ENCODE data around the gene AMACR. TPM values are rescaled to one million over a fixed set of nuclear protein-coding genes. Genes with fewer than 3 reads are reported as not detected.
"Not testable (repeated sequence)": the region's sequence is repeated elsewhere in the genome, so short reads cannot be mapped to it uniquely, and the experiment has no call there.

AMACR gene
- polyA plus RNA-seq, 1 donor = 105 TPM

DNA sequence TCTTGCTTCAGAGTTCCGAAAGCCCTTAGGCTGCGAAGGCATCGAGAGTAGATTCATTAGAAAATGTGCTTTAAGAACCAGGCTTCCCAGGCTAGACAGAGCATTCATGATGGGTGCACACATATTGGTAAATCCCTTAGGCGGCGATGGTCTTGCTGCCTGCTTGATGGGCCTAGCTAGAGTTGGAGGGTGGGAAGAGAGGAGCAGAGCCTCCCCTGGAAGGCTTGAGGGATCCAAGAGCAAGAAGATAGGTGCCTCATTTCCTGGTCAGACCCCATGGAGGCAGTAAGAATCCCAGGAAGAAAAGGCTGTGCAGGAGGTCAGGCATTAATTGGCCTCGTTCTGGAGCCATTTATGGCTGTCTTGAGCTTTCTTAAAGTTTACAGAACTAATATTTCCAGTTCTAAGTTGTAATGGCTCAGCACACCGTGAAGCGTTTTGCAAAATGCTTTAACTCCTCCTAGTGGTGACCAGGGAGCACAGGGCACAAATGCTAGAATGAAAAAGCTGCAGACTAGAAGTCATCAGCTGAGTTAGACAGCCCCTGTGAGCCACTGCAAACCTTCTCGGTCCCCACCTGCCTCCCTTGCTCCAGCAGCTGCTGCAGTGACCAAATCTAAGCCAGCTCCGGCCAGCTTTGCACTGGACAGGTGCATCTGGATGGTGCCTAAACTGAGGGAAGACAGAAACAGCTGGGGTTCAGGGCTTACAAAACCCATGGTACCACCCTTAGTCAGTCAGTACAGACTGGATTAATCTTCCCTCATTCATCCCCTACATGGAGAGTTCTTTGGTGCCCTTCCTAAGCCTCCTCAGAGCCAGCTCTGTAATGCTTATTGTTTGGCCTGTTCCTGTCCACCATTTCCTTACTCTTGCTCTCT lies 38.0 kb downstream of the AMACR start:
- DNase-seq = peak; percentile 35

DNA sequence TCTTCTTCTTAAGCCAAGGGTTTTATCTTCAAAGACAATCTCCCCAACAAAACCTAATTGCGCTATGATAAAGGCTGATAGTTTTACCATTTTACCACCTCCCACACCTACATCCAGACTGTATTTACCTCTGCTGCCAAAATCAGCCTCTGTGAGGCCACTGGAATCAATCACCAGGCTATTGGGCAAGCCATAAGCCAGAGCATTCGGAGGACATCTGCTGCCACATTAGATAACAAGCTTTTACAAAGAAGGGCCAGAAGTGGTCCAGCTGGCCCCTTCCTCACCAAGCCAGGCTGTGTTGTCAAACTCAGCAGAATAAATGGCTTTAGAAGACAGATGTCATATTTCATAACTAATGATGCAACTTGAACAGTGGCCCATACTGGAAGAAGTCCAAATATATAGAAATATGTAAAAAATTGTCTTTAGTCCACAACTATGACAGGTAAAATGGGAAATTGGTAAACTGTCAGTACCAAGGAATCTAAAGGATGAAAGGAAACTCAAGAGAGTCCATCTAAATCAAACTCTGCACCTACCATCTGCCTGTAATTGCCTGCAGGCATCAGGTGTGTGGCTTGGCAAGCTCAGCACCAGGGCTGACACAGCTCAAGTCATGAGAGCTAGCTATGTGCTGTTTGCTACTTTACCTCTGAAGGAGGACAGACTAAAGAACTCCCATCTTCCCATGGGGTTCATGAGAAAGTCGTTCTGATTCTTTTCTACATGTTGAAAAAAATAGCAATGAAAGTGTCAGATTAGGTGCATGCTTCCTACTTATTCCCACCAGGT lies 39.4 kb downstream of the AMACR start:
- no peak for DNase-seq

- DNase-seq = no peak
These were observed 41.0 kb downstream of the AMACR start for GRCh38 chr5:33966805-33967204.

DNA sequence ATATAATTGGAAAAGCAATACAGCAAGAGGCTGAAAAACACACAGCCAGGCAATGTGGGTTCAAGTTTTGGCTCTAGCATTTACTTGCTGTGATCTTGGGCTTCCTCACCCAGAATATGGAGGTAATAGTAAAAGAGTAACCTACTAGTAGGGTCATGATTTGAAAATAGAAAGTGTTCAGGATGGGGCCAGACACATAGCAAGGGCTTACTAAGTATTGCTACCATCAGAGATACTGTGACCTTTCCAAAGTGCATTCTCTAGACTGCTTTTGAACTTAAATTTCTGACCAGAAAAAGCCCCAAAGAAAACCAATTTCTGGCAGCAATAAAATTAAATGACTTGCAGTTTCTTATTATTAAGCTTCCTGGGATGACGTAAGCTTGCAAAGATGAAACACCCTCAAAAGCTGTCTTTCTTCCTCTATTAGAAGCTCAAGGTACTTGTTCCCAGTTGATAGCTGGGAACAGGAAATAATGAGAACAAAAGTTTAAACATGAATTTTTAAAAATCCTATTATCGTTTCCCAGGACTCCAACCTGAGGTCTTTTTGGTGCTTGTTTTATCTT lies 43.6 kb downstream of the AMACR start:
- DNase-seq = no peak

- no peak for DNase-seq
These were observed 49.7 kb downstream of the AMACR start for GRCh38 chr5:33958176-33958575.

GRCh38 chr5:33957577-33958150 lies 50.2 kb downstream of the AMACR start:
- no peak for DNase-seq

- not testable (repeated sequence) for DNase-seq
These were observed 55.7 kb downstream of the AMACR start for GRCh38 chr5:33952175-33952574.

DNA sequence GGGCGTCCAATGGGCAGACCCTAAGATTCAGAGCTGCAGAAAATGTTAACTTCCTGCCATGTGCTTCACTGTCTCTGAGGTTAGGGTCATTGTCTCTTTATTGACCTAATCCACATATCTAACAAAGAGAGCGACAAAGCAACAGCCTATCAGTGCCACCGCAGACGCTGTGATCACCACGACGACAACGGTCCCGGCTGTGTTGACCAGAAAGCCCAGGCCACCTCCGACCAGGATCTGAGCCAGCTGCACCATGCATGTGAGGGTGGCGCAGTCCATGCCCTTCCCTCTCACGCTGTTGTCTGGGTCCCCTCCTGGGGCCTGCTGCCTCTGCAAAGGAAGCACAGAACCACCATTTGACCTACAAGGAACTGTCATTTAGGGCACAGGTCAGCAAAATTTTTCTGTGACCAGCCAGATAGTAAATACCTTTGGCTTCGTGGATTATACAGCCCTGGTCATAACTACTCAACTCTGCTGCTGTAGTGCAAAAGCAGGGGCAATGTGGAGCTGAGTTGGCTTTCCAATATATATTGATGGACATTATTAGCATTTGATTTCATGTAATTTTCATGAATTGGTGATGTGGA lies 63.2 kb downstream of the AMACR start:
- DNase-seq = no peak

DNA sequence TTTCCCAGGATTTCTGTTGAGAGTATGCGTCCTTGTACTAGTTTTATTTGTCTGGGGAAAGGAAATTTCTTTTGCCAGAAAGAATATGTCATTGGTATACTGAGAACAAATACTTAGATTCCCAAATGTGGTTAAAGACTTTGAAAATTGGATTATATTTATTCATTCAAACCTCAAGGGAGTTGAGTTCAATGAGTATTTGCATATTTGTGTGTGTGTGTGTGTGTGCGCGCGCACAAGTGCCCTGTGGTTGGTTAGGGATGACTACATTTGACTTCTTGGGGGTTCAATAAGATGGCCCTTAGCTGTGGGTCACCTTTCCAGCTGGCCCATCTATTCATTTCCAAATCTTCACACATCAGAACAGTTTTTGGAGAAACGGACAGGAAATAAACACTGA lies 66.8 kb downstream of the AMACR start:
- DNase-seq = no peak

DNA sequence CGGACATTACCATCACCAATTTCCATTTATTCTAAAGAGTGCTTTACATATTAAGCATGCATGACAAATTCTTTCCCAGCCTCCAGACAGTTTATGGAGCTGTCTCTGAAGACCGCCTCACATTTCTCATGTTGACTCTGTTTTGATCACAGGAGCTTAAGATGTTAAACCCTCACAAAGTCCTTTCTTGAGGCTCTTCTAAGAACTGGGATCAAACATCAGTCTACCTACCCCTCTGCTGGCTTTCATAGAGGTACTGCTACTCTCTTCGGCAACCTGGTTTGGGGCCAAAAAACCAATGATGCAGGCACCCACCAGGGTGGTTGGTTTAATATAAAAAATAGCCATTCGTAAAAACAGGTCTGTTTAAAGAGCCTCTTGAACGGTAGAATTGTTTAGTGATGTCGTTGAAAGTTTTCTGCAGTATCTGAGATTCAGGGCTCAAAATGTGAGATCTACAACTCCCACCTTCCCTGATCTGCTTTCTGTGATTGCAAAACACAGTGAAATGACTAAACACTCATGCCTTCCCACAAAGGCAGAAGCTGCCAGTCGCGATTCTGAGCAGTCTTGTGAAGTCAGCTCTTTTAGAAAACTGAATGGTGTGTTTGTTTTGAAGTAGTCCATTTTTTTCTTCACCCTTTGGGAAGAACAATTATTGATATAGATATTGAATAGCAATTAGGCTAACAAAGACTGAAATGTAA lies 68.1 kb downstream of the AMACR start:
- no peak for DNase-seq

- no peak for DNase-seq
These were observed 69.0 kb downstream of the AMACR start for GRCh38 chr5:33938881-33939280.

DNA sequence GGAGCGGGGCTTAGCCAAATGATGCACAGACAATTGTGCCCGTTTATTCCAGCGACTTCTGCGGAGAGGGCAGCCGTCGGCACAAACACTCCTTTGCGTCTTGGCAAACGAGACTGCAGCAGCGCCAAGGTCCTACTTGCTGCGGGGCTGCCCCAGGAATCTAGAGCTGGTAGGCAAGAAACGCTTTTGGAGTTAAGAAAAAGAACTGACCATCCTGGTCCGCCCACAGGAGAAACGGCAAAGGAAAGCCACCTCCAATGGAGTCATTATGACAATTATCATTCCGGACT lies 69.4 kb downstream of the AMACR start:
- no peak for DNase-seq

DNA sequence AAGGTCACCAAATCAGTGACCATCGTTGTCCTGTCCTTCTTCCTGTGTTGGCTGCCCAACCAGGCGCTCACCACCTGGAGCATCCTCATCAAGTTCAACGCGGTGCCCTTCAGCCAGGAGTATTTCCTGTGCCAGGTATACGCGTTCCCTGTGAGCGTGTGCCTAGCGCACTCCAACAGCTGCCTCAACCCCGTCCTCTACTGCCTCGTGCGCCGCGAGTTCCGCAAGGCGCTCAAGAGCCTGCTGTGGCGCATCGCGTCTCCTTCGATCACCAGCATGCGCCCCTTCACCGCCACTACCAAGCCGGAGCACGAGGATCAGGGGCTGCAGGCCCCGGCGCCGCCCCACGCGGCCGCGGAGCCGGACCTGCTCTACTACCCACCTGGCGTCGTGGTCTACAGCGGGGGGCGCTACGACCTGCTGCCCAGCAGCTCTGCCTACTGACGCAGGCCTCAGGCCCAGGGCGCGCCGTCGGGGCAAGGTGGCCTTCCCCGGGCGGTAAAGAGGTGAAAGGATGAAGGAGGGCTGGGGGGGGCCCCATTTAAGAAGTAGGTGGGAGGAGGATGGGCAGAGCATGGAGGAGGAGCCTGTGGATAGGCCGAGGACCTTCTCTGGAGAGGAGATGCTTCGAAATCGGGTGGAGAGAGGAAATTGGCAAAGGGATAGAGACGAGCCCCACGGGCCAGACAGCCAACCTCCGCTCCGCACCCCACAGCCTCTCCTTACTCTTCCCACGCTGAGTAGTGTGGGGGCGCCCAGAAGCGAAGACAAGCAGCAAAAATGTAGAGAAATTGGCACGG lies 69.9 kb downstream of the AMACR start:
- no peak for DNase-seq

- DNase-seq = no peak
These were observed 70.7 kb downstream of the AMACR start for GRCh38 chr5:33937017-33937706.

GRCh38 chr5:33936381-33937016 lies 71.4 kb downstream of the AMACR start, which contains the start of gene RXFP3:
Gene RXFP3, plus strand, starts transcription at chr5:33936386. Its CDS starts 355 bp downstream, at chr5:33936741.
- DNase-seq = no peak

All from left kidney (tissue), 2 donors.